Measurements from ENCODE around the gene LRP1-AS.

The LRP1-AS gene

GRCh38 chr12:57105011-57105753 lies 42.2 kb downstream of the LRP1-AS start:
- TF ChIP-seq CTCF (IDR thresholded peaks at IDR 0.05; ENCODE audit: borderline replicate concordance, control extremely low read depth, extremely low read depth, insufficient read depth, missing control alignments), result no peak
- DNase-seq (ENCODE audit: low spot score), result peak; percentile 13
- in situ Hi-C loops (cut with MboI; ENCODE audit: low sequenced_read_pairs, unreplicated experiment), result no loop called here

GRCh38 chr12:57104292-57104910 lies 43.0 kb downstream of the LRP1-AS start:
- DNase-seq (ENCODE audit: low spot score), result peak; percentile 26
- TF ChIP-seq CTCF (IDR thresholded peaks at IDR 0.05; ENCODE audit: borderline replicate concordance, control extremely low read depth, extremely low read depth, insufficient read depth, missing control alignments), result no peak
- in situ Hi-C loops (cut with MboI; ENCODE audit: low sequenced_read_pairs, unreplicated experiment), result no loop called here

- in situ Hi-C loops (cut with MboI; ENCODE audit: low sequenced_read_pairs, unreplicated experiment), result no loop called here
- no peak for TF ChIP-seq CTCF (IDR thresholded peaks at IDR 0.05; ENCODE audit: borderline replicate concordance, control extremely low read depth, extremely low read depth, insufficient read depth, missing control alignments)
Measured at GRCh38 chr12:57103856-57104255, 43.6 kb downstream of the LRP1-AS start.

GRCh38 chr12:57101892-57102695 lies 45.3 kb downstream of the LRP1-AS start:
- in situ Hi-C loops (cut with MboI; ENCODE audit: low sequenced_read_pairs, unreplicated experiment), result no loop called here
- peak; percentile 18 for DNase-seq (ENCODE audit: low spot score)
- TF ChIP-seq CTCF (IDR thresholded peaks at IDR 0.05; ENCODE audit: borderline replicate concordance, control extremely low read depth, extremely low read depth, insufficient read depth, missing control alignments), result no peak

More at GRCh38 chr12:57103856-57104255, 43.6 kb downstream of the LRP1-AS start:
- DNase-seq (ENCODE audit: low spot score), result no peak

- no peak for DNase-seq (ENCODE audit: low spot score)
- in situ Hi-C loops (cut with MboI; ENCODE audit: low sequenced_read_pairs, unreplicated experiment), result no loop called here
- TF ChIP-seq CTCF (IDR thresholded peaks at IDR 0.05; ENCODE audit: borderline replicate concordance, control extremely low read depth, extremely low read depth, insufficient read depth, missing control alignments), result no peak
Measured at GRCh38 chr12:57099766-57100165, 47.7 kb downstream of the LRP1-AS start.

- in situ Hi-C loops (cut with MboI; ENCODE audit: low sequenced_read_pairs, unreplicated experiment), result no loop called here
- DNase-seq (ENCODE audit: low spot score), result peak; percentile 6
- TF ChIP-seq CTCF (IDR thresholded peaks at IDR 0.05; ENCODE audit: borderline replicate concordance, control extremely low read depth, extremely low read depth, insufficient read depth, missing control alignments), result no peak
Measured at GRCh38 chr12:57099047-57099714, 48.2 kb downstream of the LRP1-AS start.

All from GM13976 (cell line).